SK-N-MC (cell line): ENCODE results near the gene ZNF775.

Experiments used
- EZH2 ChIP-seq: fragments of 200-600 bp; sonication (generic); IDR thresholded peaks from one replicate; pipeline ENCODE4 v1.6.1; 2017; ENCODE audit warnings: antibody characterized with exemption
- POLR2AphosphoS5 ChIP-seq: IDR thresholded peaks from 2 replicates; pipeline ENCODE4 v1.6.1; 2012; ENCODE audit warnings: mild to moderate bottlenecking, low read depth, low read length, borderline replicate concordance

DNA sequence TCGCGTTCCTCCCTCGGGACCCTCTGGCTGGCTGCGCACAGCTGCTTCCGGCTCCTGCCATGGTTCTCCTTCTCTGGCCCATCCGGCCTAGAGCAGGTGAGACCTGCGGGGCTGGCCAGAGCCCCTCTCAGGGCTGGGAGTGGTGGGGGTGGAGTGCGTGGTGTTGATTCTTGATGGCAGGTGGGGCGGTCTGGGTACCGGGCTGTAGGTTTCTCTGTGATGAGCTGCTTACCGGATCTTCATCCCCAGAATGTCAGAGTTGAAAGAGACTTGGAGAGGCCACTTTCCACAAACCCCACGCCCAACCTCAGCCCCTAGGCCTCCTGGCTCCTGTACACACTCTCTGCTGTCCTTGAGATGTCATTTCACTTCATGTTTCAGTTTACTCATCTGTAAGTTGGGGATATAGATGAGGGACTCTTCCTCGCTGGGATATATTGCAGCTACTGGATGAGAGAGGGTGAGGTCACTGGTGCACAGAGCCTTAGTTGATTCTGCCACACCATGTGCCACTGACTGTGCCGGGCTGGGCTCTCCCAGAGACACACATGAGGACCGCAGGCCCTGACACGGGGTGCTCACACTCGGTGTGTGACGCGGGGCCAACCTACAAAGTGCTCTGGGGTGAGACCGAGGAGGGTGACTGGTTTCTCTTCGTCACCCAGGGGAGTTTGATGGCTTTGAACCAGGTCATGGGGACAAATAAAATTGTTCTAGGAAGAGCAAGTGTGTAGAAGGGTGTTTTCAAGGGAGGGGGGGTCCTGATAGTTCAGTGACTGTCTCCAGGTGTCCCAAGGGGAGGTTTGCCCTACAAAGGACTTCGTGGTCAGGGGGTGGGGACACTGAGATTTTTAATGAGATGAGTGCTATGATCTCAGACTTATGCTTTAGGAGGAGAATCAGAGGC, 29.5 kb downstream of the ZNF775 start:
- TF ChIP-seq EZH2 (no peak), POLR2AphosphoS5 (no peak)
